Activated CD4-positive, CD25-positive, alpha-beta regulatory T cell treated with anti-CD3 and anti-CD28 coated beads, Interleukin-2, amount 50 U/mL, for 16 hours (primary cell): Measurements from ENCODE around the gene FBXL13.
"Not testable (repeated sequence)": the region's sequence is repeated elsewhere in the genome, so short reads cannot be mapped to it uniquely, and the experiment has no call there.

Experiments
- DNase-seq: peaks from one replicate; pipeline ENCODE4 v3.0.0-alpha.2; 2020; ENCODE audit warnings: low read depth, low spot score

The FBXL13 gene

GRCh38 chr7:102983602-102984001 is 91.0 kb downstream of the FBXL13 start:
- DNase-seq = no peak

GRCh38 chr7:102982235-102982634 is 92.4 kb downstream of the FBXL13 start:
- no peak for DNase-seq

GRCh38 chr7:102981451-102981850 is 93.1 kb downstream of the FBXL13 start:
- no peak for DNase-seq

- DNase-seq = no peak
Measured at GRCh38 chr7:102979670-102980069, 94.9 kb downstream of the FBXL13 start.

GRCh38 chr7:102978284-102978683 is 96.3 kb downstream of the FBXL13 start:
- DNase-seq = no peak

- not testable (repeated sequence) for DNase-seq
Measured at GRCh38 chr7:102977586-102977985, 97.0 kb downstream of the FBXL13 start.

GRCh38 chr7:102976493-102976892 is 98.1 kb downstream of the FBXL13 start:
- no peak for DNase-seq

- DNase-seq = no peak
Measured at GRCh38 chr7:102975854-102976253, 98.7 kb downstream of the FBXL13 start.

GRCh38 chr7:102974366-102975236 is 100.0 kb downstream of the FBXL13 start:
- no peak for DNase-seq

- DNase-seq = no peak
Measured at GRCh38 chr7:102973096-102973802, 101.3 kb downstream of the FBXL13 start.

GRCh38 chr7:102967798-102968197 is 106.8 kb downstream of the FBXL13 start:
- DNase-seq = no peak

GRCh38 chr7:102966465-102966864 is 108.1 kb downstream of the FBXL13 start:
- no peak for DNase-seq

- not testable (repeated sequence) for DNase-seq
Measured at GRCh38 chr7:102961993-102962392, 112.6 kb downstream of the FBXL13 start.

GRCh38 chr7:102958004-102958403 is 116.6 kb downstream of the FBXL13 start:
- not testable (repeated sequence) for DNase-seq

- DNase-seq = not testable (repeated sequence)
Measured at GRCh38 chr7:102954359-102954758, 120.2 kb downstream of the FBXL13 start.

GRCh38 chr7:102953406-102953805 is 121.2 kb downstream of the FBXL13 start:
- no peak for DNase-seq

- DNase-seq = no peak
Measured at GRCh38 chr7:102951839-102952238, 122.8 kb downstream of the FBXL13 start.

GRCh38 chr7:102944241-102944640 is 130.4 kb downstream of the FBXL13 start:
- DNase-seq = no peak

GRCh38 chr7:102943423-102944169 is 131.0 kb downstream of the FBXL13 start:
- DNase-seq = no peak

- no peak for DNase-seq
Measured at GRCh38 chr7:102942868-102943267, 131.7 kb downstream of the FBXL13 start.

GRCh38 chr7:102942181-102942866 is 132.3 kb downstream of the FBXL13 start:
- DNase-seq = no peak

GRCh38 chr7:102938679-102939078 is 135.9 kb downstream of the FBXL13 start:
- no peak for DNase-seq
